SK-N-SH treated with all-trans-retinoic acid at 6 μM for 48 hours (cell line): ENCODE measurements around the gene CGNL1.

Experiments
- ZC3H10 ChIP-seq: fragments of 250-450 bp; sonication (Bioruptor Pico); IDR thresholded peaks from 2 replicates; pipeline ENCODE4 v1.5.1; 2021; ENCODE audit warnings: mild to moderate bottlenecking, moderate library complexity
- ZNF70 ChIP-seq: fragments of 450-650 bp; formaldehyde crosslinking; IDR thresholded peaks from 2 replicates; pipeline ENCODE4 v1.5.0; 2020; ENCODE audit warnings: mild to moderate bottlenecking, moderate library complexity

- TF ChIP-seq ZC3H10 (CRISPR knock-in tag), result no peak
- no peak for TF ChIP-seq ZNF70
Observed at GRCh38 chr15:57596301-57596855, 220.1 kb downstream of the CGNL1 start.
